Neuronal stem cell (in vitro differentiated cells): ENCODE data around the gene SERPINB6.
A peak's percentile ranks its signal among the peaks of the same experiment; 100 is the strongest.
"Not testable (repeated sequence)": the region's sequence is repeated elsewhere in the genome, so short reads cannot be mapped to it uniquely, and the experiment has no call there.

ENCODE experiments used
- DNase-seq: peaks from one replicate; pipeline ENCODE4 v3.0.0-alpha.2; 2013; ENCODE audit warnings: low spot score
- H2AFZ ChIP-seq: one replicate; pipeline ENCODE4 v1.6.1; 2013; ENCODE audit warnings: mild to moderate bottlenecking, low read length, inconsistent platforms
- H2AK5ac ChIP-seq: 2 replicates; pipeline ENCODE4 v1.6.1; 2013; ENCODE audit warnings: low read depth, mild to moderate bottlenecking, inconsistent platforms, low read length, moderate library complexity, mixed read lengths
- H2BK120ac ChIP-seq: 2 replicates; pipeline ENCODE4 v1.6.1; 2013; ENCODE audit warnings: low read depth, mild to moderate bottlenecking, inconsistent platforms, low read length, moderate library complexity, mixed read lengths
- H2BK12ac ChIP-seq: one replicate; pipeline ENCODE4 v1.6.1; 2013; ENCODE audit warnings: low read length, inconsistent platforms
- H2BK15ac ChIP-seq: 2 replicates; pipeline ENCODE4 v1.6.1; 2013; ENCODE audit warnings: mild to moderate bottlenecking, low read length, inconsistent platforms, mixed read lengths
- H2BK5ac ChIP-seq: one replicate; pipeline ENCODE4 v1.6.1; 2013; ENCODE audit warnings: inconsistent platforms, mild to moderate bottlenecking, low read length, moderate library complexity
- H3K14ac ChIP-seq: one replicate; pipeline ENCODE4 v1.6.1; 2013; ENCODE audit warnings: low read length, inconsistent platforms
- H3K18ac ChIP-seq: 2 replicates; pipeline ENCODE4 v1.6.1; 2013; ENCODE audit warnings: low read length, inconsistent platforms
- H3K23ac ChIP-seq: 2 replicates; pipeline ENCODE4 v1.6.1; 2013; ENCODE audit warnings: low read depth, mild to moderate bottlenecking, mixed read lengths, low read length, inconsistent platforms; ENCODE audit not compliant: poor library complexity
- H3K27ac ChIP-seq: replicated peaks from 3 replicates; pipeline ENCODE4 v1.5.1; 2013; ENCODE audit warnings: low read length, inconsistent platforms
- H3K27me3 ChIP-seq, 3 experiments: 2 replicates each; pipeline ENCODE4 v1.6.1; 2013; ENCODE audit warnings: low read length in 3 of 3, mild to moderate bottlenecking in 2 of 3, inconsistent platforms in 1 of 3, low read depth in 1 of 3, mixed read lengths in 1 of 3, moderate library complexity in 1 of 3; ENCODE audit not compliant: control insufficient read depth in 3 of 3, insufficient read depth in 3 of 3
- H3K36me3 ChIP-seq, 2 donors: replicated peaks in 1 of 2; 2 replicates each; pipeline ENCODE4 v1.6.1; 2013; ENCODE audit warnings: low read length in 2 of 2; ENCODE audit not compliant: control insufficient read depth in 2 of 2, insufficient read depth in 2 of 2
- H3K4ac ChIP-seq: 2 replicates; pipeline ENCODE4 v1.6.1; 2013; ENCODE audit warnings: inconsistent platforms, mild to moderate bottlenecking, low read length, moderate library complexity
- H3K4me1 ChIP-seq, 2 donors: 1 replicate in 1 of 2; 2 replicates in 1 of 2; pipeline ENCODE4 v1.6.1; 2013; ENCODE audit warnings: low read length in 2 of 2, low read depth in 1 of 2; ENCODE audit not compliant: control insufficient read depth in 2 of 2, insufficient read depth in 1 of 2
- H3K4me2 ChIP-seq: one replicate; pipeline ENCODE4 v1.6.1; 2013; ENCODE audit warnings: mild to moderate bottlenecking, low read length, inconsistent platforms; ENCODE audit not compliant: insufficient read depth, poor library complexity, severe bottlenecking
- H3K4me3 ChIP-seq, 2 donors: 2 replicates each; pipeline ENCODE4 v1.5.1; 2013; ENCODE audit warnings: low read length in 2 of 2, mild to moderate bottlenecking in 2 of 2, inconsistent platforms in 1 of 2, moderate library complexity in 1 of 2
- H3K79me1 ChIP-seq: one replicate; pipeline ENCODE4 v1.6.1; 2013; ENCODE audit warnings: low read depth, mild to moderate bottlenecking, inconsistent platforms, low read length, moderate library complexity
- H3K9ac ChIP-seq: one replicate; pipeline ENCODE4 v1.6.1; 2013; ENCODE audit warnings: mild to moderate bottlenecking, low read depth, low read length, inconsistent platforms; ENCODE audit not compliant: poor library complexity
- H3K9me3 ChIP-seq, 2 donors: replicated peaks in 1 of 2; 2 replicates each; pipeline versions ENCODE3 to v1.6.1; 2013; ENCODE audit warnings: low read length in 2 of 2, mild to moderate bottlenecking in 2 of 2, inconsistent platforms in 1 of 2, low read depth in 1 of 2, mixed read lengths in 1 of 2, moderate library complexity in 1 of 2; ENCODE audit not compliant: control insufficient read depth in 2 of 2, insufficient read depth in 1 of 2
- H4K8ac ChIP-seq: one replicate; pipeline ENCODE4 v1.6.1; 2013; ENCODE audit warnings: low read depth, mild to moderate bottlenecking, inconsistent platforms, low read length, moderate library complexity
- H4K91ac ChIP-seq: one replicate; pipeline ENCODE4 v1.6.1; 2013; ENCODE audit warnings: low read length, low read depth, mild to moderate bottlenecking, inconsistent platforms; ENCODE audit not compliant: poor library complexity
- WGBS, 2 donors: extraction: QIAGEN DNeasy Blood & Tissue Kit; methylation state at CpG; one replicate each; pipeline ENCODE4 v1.1.7; 2013; ENCODE audit warnings: missing lambda C conversion rate in 2 of 2, mixed read lengths in 1 of 2; ENCODE audit not compliant: insufficient read length in 2 of 2, insufficient replicate concordance in 1 of 2; ENCODE audit errors: extremely low coverage in 2 of 2; 5-methylcytosine and 5-hydroxymethylcytosine counted together

SERPINB6 gene

GRCh38 chr6:2944405-2945152 is 26.8 kb downstream of the SERPINB6 start:
- H2BK120ac ChIP-seq = no peak overlapping the region
- WGBS, 2 donors = no CpG with 5 or more reads among the region's 7 CpGs

GRCh38 chr6:2943564-2943955 is 27.8 kb downstream of the SERPINB6 start:
- H2AFZ ChIP-seq = no peak overlapping the region
- no peak overlapping the region for H2BK15ac ChIP-seq
- no CpG with 5 or more reads among the region's 5 CpGs for WGBS, 2 donors
- H3K9ac ChIP-seq = no peak overlapping the region
- no peak overlapping the region for H2BK12ac ChIP-seq
- H2BK120ac ChIP-seq = no peak overlapping the region
- no peak overlapping the region for H2BK5ac ChIP-seq
- no peak overlapping the region for H4K8ac ChIP-seq
- H3K4me2 ChIP-seq = no peak overlapping the region
- no peak overlapping the region for H3K4ac ChIP-seq
- H3K27me3 ChIP-seq = no peaks in the 10 kb centered on the region
- H3K4me3 ChIP-seq = no peak overlapping the region
- peak overlapping the region; percentile 13 for H3K18ac ChIP-seq
- no peaks in the 10 kb centered on the region for H3K79me1 ChIP-seq
- DNase-seq = no peak
- H3K36me3 ChIP-seq = no peaks in the 10 kb centered on the region
- H3K9me3 ChIP-seq = no peaks in the 10 kb centered on the region
- peaks cover 0 to 7% of the 10 kb centered on the region in 2 donors for H3K4me1 ChIP-seq
- no peak overlapping the region for H4K91ac ChIP-seq
- no peak overlapping the region for H3K27ac ChIP-seq
- H3K23ac ChIP-seq = no peak overlapping the region
- no peak overlapping the region for H2AK5ac ChIP-seq
- no peak overlapping the region for H3K14ac ChIP-seq

More at GRCh38 chr6:2944405-2945152, 26.8 kb downstream of the SERPINB6 start:
- Histone ChIP-seq H3K36me3 (no peaks in the 10 kb centered on the region), H4K8ac (no peak overlapping the region), H3K9ac (no peak overlapping the region), H3K4me2 (no peak overlapping the region), H3K9me3 (no peaks in the 10 kb centered on the region), H2BK5ac (no peak overlapping the region), H2BK15ac (no peak overlapping the region), H2AFZ (no peak overlapping the region), H3K18ac (no peak overlapping the region), H3K4me3 (no peak overlapping the region), H3K23ac (no peak overlapping the region), H2AK5ac (no peak overlapping the region), H3K79me1 (no peaks in the 10 kb centered on the region), H2BK12ac (no peak overlapping the region), H3K4me1 (peaks cover 0 to 7% of the 10 kb centered on the region in 2 donors), H4K91ac (no peak overlapping the region), H3K14ac (no peak overlapping the region), H3K4ac (no peak overlapping the region), H3K27me3 (no peaks in the 10 kb centered on the region), H3K27ac (no peak overlapping the region)
- DNase-seq = no peak

DNA sequence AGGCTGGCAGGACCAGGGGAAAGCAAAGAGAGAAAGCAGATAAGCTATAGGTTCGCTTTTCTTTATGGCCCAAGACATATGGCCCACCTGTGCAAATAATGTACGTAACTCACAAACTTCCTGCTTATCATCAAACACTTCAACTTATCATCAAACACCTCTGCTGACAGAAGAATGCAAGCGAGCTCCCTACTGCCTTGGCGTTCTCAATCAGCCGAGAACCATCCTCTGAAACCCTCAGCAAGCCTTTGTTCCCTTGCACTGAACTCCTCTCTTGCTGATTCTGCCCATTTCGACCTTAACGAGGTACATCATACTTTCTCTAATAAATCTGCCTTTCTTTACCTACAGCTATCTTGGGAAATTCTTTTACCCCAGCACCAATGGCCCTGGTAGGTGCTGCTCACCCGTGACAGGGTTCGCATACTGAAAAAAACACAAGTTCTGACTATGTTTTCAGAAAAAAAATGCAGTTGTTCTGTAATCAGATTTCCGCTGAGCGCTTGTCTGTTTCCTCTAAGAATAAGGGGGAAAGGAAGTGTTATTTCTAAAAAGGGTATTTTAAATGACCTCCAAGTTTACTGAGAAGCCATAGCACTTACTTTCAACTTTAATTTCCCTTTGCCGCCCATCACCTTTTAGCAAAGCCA is 28.3 kb downstream of the SERPINB6 start:
- no peak overlapping the region for H2BK15ac ChIP-seq
- H4K91ac ChIP-seq = no peak overlapping the region
- H3K36me3 ChIP-seq = no peaks in the 10 kb centered on the region
- H2AK5ac ChIP-seq = no peak overlapping the region
- no peak overlapping the region for H3K14ac ChIP-seq
- no peak overlapping the region for H3K4ac ChIP-seq
- no peak overlapping the region for H3K23ac ChIP-seq
- no peaks in the 10 kb centered on the region for H3K27me3 ChIP-seq
- H3K4me1 ChIP-seq = peaks cover 0 to 7% of the 10 kb centered on the region in 2 donors
- no peak overlapping the region for H3K27ac ChIP-seq
- no peaks in the 10 kb centered on the region for H3K79me1 ChIP-seq
- no peak overlapping the region for H2BK12ac ChIP-seq
- H3K18ac ChIP-seq = no peak overlapping the region
- H3K9me3 ChIP-seq = no peaks in the 10 kb centered on the region
- no peak overlapping the region for H2BK5ac ChIP-seq
- peak overlapping the region; percentile 32 for H2AFZ ChIP-seq
- DNase-seq = no peak
- no peak overlapping the region for H4K8ac ChIP-seq
- H3K4me3 ChIP-seq = no peak overlapping the region
- no peak overlapping the region for H2BK120ac ChIP-seq
- no peak overlapping the region for H3K9ac ChIP-seq
- WGBS, 2 donors = no CpG with 5 or more reads among the region's 12 CpGs
- no peak overlapping the region for H3K4me2 ChIP-seq

- not testable (repeated sequence) for H3K4me3 ChIP-seq, H4K91ac ChIP-seq
These were observed 29.3 kb downstream of the SERPINB6 start for GRCh38 chr6:2942116-2942515.

More at GRCh38 chr6:2942116-2942515, 29.3 kb downstream of the SERPINB6 start:
- not testable (repeated sequence) for H3K79me1 ChIP-seq, H3K4me1 ChIP-seq, H2BK120ac ChIP-seq, H3K9me3 ChIP-seq, DNase-seq, H2BK5ac ChIP-seq, H4K8ac ChIP-seq, H2BK15ac ChIP-seq, H3K18ac ChIP-seq, H3K27me3 ChIP-seq, H3K27ac ChIP-seq, H2BK12ac ChIP-seq, H3K36me3 ChIP-seq, H3K4ac ChIP-seq, H3K23ac ChIP-seq, H2AFZ ChIP-seq, H3K14ac ChIP-seq, H2AK5ac ChIP-seq, H3K4me2 ChIP-seq, H3K9ac ChIP-seq
- no CpG with 5 or more reads among the region's 21 CpGs for WGBS, 2 donors
